ENCODE measurements around the gene PCDHB6.
A peak's percentile ranks its signal among the peaks of the same experiment; 100 is the strongest.
"Not testable (repeated sequence)": the region's sequence is repeated elsewhere in the genome, so short reads cannot be mapped to it uniquely, and the experiment has no call there.

The PCDHB6 gene

GRCh38 chr5:141149812-141150211, at the start of gene PCDHB6:
Gene PCDHB6 (plus strand): TSS chr5:141150057. CDS start chr5:141150258, 201 bp downstream.
- no peak for DNase-seq

GRCh38 chr5:141100243-141100805, 49.5 kb upstream of the PCDHB6 start, which contains the start of gene PCDHB3:
Gene PCDHB3 (plus strand): TSS chr5:141100473. CDS start chr5:141100650, 177 bp downstream.
- peak; percentile 9 for DNase-seq

DNA sequence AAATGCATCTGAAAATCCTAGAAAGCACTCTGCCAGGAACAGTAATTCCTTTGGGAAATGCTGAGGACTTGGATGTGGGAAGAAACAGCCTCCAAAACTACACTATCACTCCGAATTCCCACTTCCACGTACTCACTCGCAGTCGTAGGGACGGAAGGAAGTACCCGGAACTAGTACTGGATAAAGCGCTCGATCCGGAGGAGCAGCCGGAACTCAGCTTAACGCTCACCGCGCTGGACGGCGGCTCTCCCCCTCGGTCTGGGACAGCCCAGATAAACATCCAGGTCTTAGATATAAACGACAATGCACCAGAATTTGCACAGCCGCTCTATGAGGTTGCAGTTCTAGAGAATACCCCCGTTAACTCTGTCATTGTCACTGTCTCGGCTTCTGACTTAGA, 48.8 kb upstream of the PCDHB6 start:
- no peak for DNase-seq

DNA sequence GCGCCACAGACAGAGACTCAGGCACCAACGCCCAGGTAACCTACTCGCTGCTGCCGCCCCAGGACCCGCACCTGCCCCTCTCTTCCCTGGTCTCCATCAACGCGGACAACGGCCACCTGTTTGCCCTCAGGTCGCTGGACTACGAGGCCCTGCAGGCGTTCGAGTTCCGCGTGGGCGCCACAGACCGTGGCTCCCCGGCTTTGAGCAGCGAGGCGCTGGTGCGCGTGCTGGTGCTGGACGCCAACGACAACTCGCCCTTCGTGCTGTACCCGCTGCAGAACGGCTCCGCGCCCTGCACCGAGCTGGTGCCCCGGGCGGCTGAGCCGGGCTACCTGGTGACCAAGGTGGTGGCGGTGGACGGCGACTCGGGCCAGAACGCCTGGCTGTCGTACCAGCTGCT, 47.8 kb upstream of the PCDHB6 start:
- DNase-seq: not testable (repeated sequence)

- DNase-seq: not testable (repeated sequence)
Measured at GRCh38 chr5:141102471-141102870, 47.4 kb upstream of the PCDHB6 start.

GRCh38 chr5:141105350-141105749, 44.5 kb upstream of the PCDHB6 start:
- no peak for DNase-seq

DNA sequence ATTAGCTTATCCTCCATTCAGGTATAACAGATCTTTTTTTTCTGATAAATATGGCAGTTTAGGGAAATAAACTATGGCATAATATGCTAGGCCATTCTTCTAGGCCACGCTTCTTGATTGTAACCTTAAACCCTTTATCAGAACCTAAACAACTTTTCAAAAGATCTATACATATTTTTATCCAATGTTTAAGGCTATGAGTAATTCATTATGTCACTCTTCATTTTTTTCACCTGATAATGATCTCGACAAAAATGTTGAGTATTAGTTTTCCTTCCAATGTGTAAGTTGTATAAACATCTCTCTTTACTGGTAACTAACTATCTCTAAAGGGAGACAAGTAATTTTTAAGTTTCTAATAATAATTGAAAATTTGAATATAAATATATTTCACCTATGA, 30.6 kb upstream of the PCDHB6 start:
- no peak for DNase-seq

- no peak for DNase-seq
Measured at GRCh38 chr5:141121563-141121962, 28.3 kb upstream of the PCDHB6 start, which contains the start of gene PCDHB4. Gene PCDHB4 (plus strand): TSS chr5:141121818. CDS start chr5:141121999, 181 bp downstream.

DNA sequence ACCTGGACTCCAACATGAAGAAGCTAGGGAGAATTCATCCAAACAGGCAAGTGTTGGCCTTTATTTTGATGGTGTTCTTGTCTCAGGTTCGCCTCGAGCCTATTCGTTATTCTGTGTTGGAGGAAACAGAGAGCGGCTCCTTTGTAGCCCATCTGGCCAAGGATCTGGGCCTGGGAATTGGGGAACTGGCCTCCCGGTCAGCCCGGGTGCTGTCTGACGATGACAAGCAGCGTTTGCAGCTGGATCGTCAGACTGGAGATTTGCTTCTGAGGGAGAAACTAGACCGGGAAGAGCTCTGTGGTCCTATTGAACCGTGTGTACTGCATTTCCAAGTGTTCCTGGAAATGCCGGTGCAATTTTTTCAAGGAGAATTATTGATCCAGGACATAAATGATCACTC, 27.9 kb upstream of the PCDHB6 start:
- DNase-seq: no peak

- not testable (repeated sequence) for DNase-seq
Measured at GRCh38 chr5:141123396-141124135, 26.3 kb upstream of the PCDHB6 start.

DNA sequence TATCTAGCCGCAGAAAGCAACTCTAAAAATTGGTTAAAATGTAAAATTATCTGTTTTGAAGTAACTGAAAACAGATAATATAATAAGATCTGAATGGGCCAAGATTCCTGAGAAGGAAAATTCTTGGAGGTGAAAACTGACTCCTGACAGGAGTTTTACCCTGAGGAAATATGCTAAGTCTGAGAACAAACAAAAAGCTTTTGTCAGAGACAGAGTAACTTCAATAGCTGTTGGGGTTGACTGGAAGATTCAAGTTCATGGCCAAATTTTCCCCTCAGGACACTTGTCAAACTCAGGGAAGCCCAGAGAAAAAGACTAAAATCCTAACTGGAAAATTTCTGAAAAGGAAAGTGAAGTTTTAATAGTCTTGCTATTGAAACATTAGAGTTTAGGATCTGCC, 22.6 kb upstream of the PCDHB6 start:
- DNase-seq: no peak

DNA sequence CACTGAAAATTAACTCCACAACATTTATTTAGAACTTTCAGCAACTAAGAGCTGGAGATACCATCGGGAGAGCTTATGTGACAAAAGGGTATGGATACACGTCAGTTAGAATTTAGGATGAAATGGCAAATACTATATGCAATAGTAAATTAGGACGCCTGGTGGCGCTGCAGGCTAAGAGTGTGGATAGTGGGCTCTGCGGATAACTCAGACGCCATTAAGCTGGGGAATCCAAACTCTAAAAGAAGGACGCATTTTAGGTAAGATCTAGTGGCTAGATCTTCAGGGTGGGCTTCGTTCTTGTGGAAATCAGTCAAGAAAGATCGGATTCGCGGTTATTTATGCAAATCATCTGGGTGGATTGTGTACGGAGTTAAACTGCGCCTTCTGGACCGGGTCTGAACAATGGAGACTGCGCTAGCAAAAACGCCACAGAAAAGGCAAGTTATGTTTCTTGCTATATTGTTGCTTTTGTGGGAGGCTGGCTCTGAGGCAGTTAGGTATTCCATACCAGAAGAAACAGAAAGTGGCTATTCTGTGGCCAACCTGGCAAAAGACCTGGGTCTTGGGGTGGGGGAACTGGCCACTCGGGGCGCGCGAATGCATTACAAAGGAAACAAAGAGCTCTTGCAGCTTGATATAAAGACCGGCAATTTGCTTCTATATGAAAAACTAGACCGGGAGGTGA, 14.7 kb upstream of the PCDHB6 start, which contains the start of gene PCDHB5:
TSS of gene PCDHB5 (plus strand) at position 177 of the 688 bp plus-strand sequence. CDS start at position 406, 229 bp downstream.
- no peak for DNase-seq

- no peak for DNase-seq
Measured at GRCh38 chr5:141135718-141136266, 14.1 kb upstream of the PCDHB6 start.

GRCh38 chr5:141137346-141137745, 12.5 kb upstream of the PCDHB6 start:
- not testable (repeated sequence) for DNase-seq

GRCh38 chr5:141150224-141150992, 551 bp downstream of the PCDHB6 start:
- DNase-seq: no peak

DNA sequence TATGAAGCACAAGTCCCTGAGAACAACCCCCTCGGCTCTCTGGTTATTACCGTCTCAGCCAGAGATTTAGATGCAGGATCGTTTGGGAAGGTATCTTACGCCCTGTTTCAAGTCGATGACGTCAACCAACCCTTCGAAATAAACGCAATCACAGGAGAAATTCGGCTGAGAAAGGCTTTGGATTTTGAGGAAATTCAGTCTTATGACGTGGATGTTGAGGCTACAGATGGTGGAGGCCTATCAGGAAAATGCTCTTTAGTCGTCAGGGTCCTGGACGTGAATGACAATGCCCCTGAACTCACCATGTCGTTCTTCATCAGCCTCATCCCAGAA, 1.1 kb downstream of the PCDHB6 start:
- no peak for DNase-seq

DNA sequence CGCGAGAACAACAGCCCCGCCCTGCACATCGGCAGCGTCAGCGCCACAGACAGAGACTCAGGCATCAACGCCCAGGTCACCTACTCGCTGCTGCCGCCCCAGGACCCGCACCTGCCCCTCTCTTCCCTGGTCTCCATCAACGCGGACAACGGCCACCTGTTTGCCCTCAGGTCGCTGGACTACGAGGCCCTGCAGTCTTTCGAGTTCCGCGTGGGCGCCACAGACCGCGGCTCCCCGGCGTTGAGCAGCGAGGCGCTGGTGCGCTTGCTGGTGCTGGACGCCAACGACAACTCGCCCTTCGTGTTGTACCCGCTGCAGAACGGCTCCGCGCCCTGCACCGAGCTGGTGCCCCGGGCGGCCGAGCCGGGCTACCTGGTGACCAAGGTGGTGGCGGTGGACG, 1.8 kb downstream of the PCDHB6 start:
- not testable (repeated sequence) for DNase-seq

DNA sequence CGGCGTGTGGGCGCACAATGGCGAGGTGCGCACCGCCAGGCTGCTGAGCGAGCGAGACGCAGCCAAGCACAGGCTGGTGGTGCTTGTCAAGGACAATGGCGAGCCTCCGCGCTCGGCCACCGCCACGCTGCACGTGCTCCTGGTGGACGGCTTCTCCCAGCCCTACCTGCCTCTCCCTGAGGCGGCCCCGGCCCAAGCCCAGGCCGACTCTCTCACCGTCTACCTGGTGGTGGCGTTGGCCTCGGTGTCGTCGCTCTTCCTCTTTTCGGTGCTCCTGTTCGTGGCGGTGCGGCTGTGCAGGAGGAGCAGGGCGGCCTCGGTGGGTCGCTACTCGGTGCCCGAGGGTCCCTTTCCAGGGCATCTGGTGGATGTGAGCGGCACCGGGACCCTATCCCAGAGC, 2.2 kb downstream of the PCDHB6 start:
- not testable (repeated sequence) for DNase-seq

- no peak for DNase-seq
Measured at GRCh38 chr5:141155540-141156374, 5.9 kb downstream of the PCDHB6 start.

DNA sequence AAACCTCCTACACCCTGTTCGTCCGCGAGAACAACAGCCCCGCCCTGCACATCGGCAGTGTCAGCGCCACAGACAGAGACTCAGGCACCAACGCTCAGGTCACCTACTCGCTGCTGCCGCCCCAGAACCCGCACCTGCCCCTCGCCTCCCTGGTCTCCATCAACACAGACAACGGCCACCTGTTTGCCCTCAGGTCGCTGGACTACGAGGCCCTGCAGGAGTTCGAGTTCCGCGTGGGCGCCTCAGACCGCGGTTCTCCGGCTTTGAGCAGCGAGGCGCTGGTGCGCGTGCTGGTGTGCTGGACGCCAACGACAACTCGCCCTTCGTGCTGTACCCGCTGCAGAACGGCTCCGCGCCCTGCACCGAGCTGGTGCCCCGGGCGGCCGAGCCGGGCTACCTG, 7.5 kb downstream of the PCDHB6 start:
- DNase-seq: not testable (repeated sequence)

DNA sequence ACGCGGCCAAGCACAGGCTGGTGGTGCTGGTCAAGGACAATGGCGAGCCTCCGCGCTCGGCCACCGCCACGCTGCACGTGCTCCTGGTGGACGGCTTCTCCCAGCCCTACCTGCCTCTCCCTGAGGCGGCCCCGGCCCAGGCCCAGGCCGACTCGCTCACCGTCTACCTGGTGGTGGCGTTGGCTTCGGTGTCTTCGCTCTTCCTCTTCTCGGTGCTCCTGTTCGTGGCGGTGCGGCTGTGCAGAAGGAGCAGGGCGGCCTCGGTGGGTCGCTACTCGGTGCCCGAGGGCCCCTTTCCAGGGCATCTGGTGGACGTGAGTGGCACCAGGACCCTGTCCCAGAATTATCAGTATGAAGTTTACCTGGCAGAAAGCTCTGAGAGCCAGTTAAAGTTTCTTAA, 8.0 kb downstream of the PCDHB6 start:
- not testable (repeated sequence) for DNase-seq
